ENCODE measurements around the gene IL7R. TPM values are rescaled to one million over a fixed set of nuclear protein-coding genes. Genes with fewer than 3 reads are reported as not detected.

IL7R gene
- total RNA-seq, 1 experiment from 2014 or later = 0.98 TPM

DNA sequence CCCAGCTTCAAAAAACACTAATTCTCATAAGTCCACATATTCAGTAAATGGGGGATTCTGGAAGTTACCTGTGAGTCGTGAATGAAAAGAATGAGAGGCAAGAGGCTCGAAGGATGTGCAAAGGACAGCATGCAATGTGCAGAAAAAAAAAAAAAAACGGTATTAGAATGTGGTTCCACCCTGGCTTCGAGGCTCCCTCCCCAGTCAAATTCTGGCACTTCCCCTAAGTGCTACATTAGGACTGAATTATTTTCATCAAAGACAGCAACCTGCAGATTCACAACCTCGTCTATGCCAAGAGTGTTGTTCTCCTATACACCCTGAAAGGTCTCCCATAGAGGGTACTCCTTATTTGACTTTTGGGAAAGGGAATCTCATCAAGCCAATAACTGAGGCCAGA lies 65.2 kb downstream of the IL7R start:
- Histone ChIP-seq H3K36me3 (ENCODE audit: control insufficient read depth in 1 of 2, insufficient read depth in 2 of 2, low read length in 2 of 2) (no peaks in the 10 kb centered on the region), H4K20me1 (ENCODE audit: insufficient read depth) (no peaks in the 10 kb centered on the region), H3K9me2 (ENCODE audit: insufficient read depth) (no peaks in the 10 kb centered on the region), H3K79me2 (ENCODE audit: insufficient read depth, low read length) (no peaks in the 10 kb centered on the region), H3K27ac (ENCODE audit: low read depth, low read length) (no peak overlapping the region), H3K4me2 (ENCODE audit: low read length) (no peak overlapping the region), H3K9ac (ENCODE audit: low read length) (no peak overlapping the region), H3K27me3 (ENCODE audit: insufficient read depth, low read length) (peaks cover 22% of the 10 kb centered on the region), H2AFZ (ENCODE audit: low read depth, low read length, poor library complexity, severe bottlenecking) (no peak overlapping the region), H3K4me3 (replicated peaks in 1 of 2; ENCODE audit: low read depth in 1 of 2, low read length in 2 of 2) (no peak overlapping the region), H3K9me3 (ENCODE audit: control insufficient read depth in 1 of 2, insufficient read depth in 1 of 2, low read depth in 1 of 2, low read length in 2 of 2) (no peaks in the 10 kb centered on the region), H3K4me1 (ENCODE audit: control insufficient read depth in 1 of 2, insufficient read depth in 2 of 2, low read length in 2 of 2) (no peaks in the 10 kb centered on the region)
- TF ChIP-seq EZH2phosphoT487 (IDR thresholded peaks at IDR 0.05; ENCODE audit: borderline replicate concordance) (no peak), CBX3 (IDR thresholded peaks at IDR 0.05; ENCODE audit: low read depth) (no peak), TCF7L2 (IDR thresholded peaks at IDR 0.05; ENCODE audit: borderline replicate concordance, extremely low read depth, insufficient read depth, insufficient read length) (no peak), CEBPB (IDR thresholded peaks at IDR 0.05; ENCODE audit: low read depth) (no peak), JUND (IDR thresholded peaks at IDR 0.05) (no peak), EZH2 (IDR thresholded peaks at IDR 0.05) (no peak), FOSL1 (IDR thresholded peaks at IDR 0.05; ENCODE audit: low read depth) (no peak)
- TF ChIP-seq, protein P1, sequence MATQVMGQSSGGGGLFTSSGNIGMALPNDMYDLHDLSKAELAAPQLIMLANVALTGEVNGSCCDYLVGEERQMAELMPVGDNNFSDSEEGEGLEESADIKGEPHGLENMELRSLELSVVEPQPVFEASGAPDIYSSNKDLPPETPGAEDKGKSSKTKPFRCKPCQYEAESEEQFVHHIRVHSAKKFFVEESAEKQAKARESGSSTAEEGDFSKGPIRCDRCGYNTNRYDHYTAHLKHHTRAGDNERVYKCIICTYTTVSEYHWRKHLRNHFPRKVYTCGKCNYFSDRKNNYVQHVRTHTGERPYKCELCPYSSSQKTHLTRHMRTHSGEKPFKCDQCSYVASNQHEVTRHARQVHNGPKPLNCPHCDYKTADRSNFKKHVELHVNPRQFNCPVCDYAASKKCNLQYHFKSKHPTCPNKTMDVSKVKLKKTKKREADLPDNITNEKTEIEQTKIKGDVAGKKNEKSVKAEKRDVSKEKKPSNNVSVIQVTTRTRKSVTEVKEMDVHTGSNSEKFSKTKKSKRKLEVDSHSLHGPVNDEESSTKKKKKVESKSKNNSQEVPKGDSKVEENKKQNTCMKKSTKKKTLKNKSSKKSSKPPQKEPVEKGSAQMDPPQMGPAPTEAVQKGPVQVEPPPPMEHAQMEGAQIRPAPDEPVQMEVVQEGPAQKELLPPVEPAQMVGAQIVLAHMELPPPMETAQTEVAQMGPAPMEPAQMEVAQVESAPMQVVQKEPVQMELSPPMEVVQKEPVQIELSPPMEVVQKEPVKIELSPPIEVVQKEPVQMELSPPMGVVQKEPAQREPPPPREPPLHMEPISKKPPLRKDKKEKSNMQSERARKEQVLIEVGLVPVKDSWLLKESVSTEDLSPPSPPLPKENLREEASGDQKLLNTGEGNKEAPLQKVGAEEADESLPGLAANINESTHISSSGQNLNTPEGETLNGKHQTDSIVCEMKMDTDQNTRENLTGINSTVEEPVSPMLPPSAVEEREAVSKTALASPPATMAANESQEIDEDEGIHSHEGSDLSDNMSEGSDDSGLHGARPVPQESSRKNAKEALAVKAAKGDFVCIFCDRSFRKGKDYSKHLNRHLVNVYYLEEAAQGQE (IDR thresholded peaks at IDR 0.05; ENCODE audit: low read depth) = no peak
- RAD21 ChIA-PET (ENCODE audit: low non-redundant PET in 1 of 2, low total read pairs in 2 of 2, uncharacterized antibody in 2 of 2, unreplicated experiment in 2 of 2) = no interaction called here
- ATAC-seq (no peak), DNase-seq (ENCODE audit: low read depth, low spot score) (no peak)
- POLR2A ChIA-PET = no interaction called here
- intact Hi-C loops (cut with micrococcal nuclease) = no loop called here
- no TSS peak for BruUV-seq (replicated peaks)
- CTCF ChIA-PET = interaction anchor here (1.5 kb wide), 1 partner anchor 271 kb away, joined by 5 read pairs; no protein-coding TSS in a partner anchor

All from HCT116 (cell line).